Ishikawa (cell line): ENCODE measurements around the gene ARHGAP33.

Source experiments
- CEBPB ChIP-seq: IDR thresholded peaks from 2 replicates; pipeline ENCODE4 v1.6.1; 2012
- CREB1 ChIP-seq: IDR thresholded peaks from 2 replicates; pipeline ENCODE4 v1.6.1; 2012; ENCODE audit warnings: low read depth
- EGR1 ChIP-seq: IDR thresholded peaks from 2 replicates; pipeline ENCODE4 v1.6.1; 2012
- EP300 ChIP-seq: IDR thresholded peaks from 2 replicates; pipeline ENCODE4 v1.6.1; 2012; ENCODE audit warnings: borderline replicate concordance
- FOXM1 ChIP-seq: IDR thresholded peaks from 2 replicates; pipeline ENCODE4 v1.6.1; 2012; ENCODE audit warnings: low read depth, borderline replicate concordance
- MAX ChIP-seq: IDR thresholded peaks from 2 replicates; pipeline ENCODE4 v1.6.1; 2012
- NFIC ChIP-seq: IDR thresholded peaks from 2 replicates; pipeline ENCODE4 v1.6.1; 2012
- RAD21 ChIP-seq: IDR thresholded peaks from 2 replicates; pipeline ENCODE4 v1.6.1; 2012; ENCODE audit warnings: low read depth
- TAF1 ChIP-seq: IDR thresholded peaks from 2 replicates; pipeline ENCODE4 v1.6.1; 2012; ENCODE audit warnings: low read depth, mild to moderate bottlenecking
- TCF12 ChIP-seq: IDR thresholded peaks from 2 replicates; pipeline ENCODE4 v1.6.1; 2012; ENCODE audit warnings: low read depth
- TEAD4 ChIP-seq: IDR thresholded peaks from 2 replicates; pipeline ENCODE4 v1.6.1; 2012
- YY1 ChIP-seq: IDR thresholded peaks from 2 replicates; pipeline ENCODE4 v1.6.1; 2012; ENCODE audit warnings: low read depth
- ZBTB7A ChIP-seq: IDR thresholded peaks from 2 replicates; pipeline ENCODE4 v1.6.1; 2012; ENCODE audit warnings: low read depth
- TF ChIP-seq, protein P1 (sequence below): IDR thresholded peaks from 2 replicates; pipeline ENCODE4 v1.6.1; 2012
- TF ChIP-seq, protein P2 (sequence below): IDR thresholded peaks from 2 replicates; pipeline ENCODE4 v1.6.1; 2012; ENCODE audit warnings: low read depth, mild to moderate bottlenecking

The ARHGAP33 gene

DNA sequence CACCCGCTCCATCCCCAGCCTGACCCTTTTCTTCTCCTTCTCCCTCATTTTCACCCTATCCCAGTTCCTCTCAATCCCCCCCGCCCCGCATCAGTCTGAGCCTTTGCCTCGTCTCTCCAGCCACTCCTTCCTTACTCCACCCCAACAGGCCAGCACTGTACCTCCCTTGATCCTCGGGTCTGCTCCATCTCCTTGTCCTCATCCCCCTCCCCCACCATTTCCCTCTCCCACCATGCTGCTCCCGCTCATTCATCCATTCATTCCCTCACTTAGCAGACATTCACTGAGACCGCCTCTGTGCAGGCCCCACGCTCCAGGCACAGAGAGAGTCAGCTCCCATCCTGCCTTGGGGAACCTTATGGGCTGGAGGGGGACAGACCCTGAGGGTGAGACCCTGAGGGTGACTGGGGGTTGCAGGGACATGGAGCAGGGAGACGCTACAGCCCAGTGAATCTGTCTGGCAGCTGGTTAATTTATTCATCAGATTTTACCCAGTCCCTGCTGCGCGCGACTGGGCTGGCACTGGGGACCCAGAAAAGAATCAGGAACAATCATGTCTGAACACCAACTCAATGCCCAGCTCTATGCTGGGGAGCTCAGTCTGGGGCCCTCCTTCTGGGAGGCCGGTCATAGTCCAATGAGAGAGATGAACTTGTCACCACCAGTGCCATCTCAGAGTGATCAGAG lies 881 bp downstream of the ARHGAP33 start:
- TF ChIP-seq, protein P1, sequence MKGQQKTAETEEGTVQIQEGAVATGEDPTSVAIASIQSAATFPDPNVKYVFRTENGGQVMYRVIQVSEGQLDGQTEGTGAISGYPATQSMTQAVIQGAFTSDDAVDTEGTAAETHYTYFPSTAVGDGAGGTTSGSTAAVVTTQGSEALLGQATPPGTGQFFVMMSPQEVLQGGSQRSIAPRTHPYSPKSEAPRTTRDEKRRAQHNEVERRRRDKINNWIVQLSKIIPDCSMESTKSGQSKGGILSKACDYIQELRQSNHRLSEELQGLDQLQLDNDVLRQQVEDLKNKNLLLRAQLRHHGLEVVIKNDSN: no peak
- TF ChIP-seq ZBTB7A (no peak), FOXM1 (no peak), RAD21 (no peak)

- TF ChIP-seq ZBTB7A (no peak), RAD21 (no peak), EGR1 (no peak), NFIC (no peak), CEBPB (no peak), TCF12 (no peak), TEAD4 (no peak), CREB1 (no peak), TAF1 (no peak), FOXM1 (no peak), EP300 (no peak)
- TF ChIP-seq, protein P2, sequence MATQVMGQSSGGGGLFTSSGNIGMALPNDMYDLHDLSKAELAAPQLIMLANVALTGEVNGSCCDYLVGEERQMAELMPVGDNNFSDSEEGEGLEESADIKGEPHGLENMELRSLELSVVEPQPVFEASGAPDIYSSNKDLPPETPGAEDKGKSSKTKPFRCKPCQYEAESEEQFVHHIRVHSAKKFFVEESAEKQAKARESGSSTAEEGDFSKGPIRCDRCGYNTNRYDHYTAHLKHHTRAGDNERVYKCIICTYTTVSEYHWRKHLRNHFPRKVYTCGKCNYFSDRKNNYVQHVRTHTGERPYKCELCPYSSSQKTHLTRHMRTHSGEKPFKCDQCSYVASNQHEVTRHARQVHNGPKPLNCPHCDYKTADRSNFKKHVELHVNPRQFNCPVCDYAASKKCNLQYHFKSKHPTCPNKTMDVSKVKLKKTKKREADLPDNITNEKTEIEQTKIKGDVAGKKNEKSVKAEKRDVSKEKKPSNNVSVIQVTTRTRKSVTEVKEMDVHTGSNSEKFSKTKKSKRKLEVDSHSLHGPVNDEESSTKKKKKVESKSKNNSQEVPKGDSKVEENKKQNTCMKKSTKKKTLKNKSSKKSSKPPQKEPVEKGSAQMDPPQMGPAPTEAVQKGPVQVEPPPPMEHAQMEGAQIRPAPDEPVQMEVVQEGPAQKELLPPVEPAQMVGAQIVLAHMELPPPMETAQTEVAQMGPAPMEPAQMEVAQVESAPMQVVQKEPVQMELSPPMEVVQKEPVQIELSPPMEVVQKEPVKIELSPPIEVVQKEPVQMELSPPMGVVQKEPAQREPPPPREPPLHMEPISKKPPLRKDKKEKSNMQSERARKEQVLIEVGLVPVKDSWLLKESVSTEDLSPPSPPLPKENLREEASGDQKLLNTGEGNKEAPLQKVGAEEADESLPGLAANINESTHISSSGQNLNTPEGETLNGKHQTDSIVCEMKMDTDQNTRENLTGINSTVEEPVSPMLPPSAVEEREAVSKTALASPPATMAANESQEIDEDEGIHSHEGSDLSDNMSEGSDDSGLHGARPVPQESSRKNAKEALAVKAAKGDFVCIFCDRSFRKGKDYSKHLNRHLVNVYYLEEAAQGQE: no peak
Measured at GRCh38 chr19:35777086-35777841, 1.9 kb downstream of the ARHGAP33 start.

- TF ChIP-seq YY1 (no peak), TAF1 (no peak), TCF12 (no peak), MAX (no peak), CREB1 (no peak), CEBPB (no peak), EGR1 (no peak), EP300 (no peak), TEAD4 (no peak), ZBTB7A (no peak), RAD21 (no peak), FOXM1 (no peak), NFIC (no peak)
- TF ChIP-seq, protein P2: no peak
- TF ChIP-seq, protein P1: no peak
Measured at GRCh38 chr19:35777961-35778360, 2.6 kb downstream of the ARHGAP33 start.

GRCh38 chr19:35779033-35779432 lies 3.7 kb downstream of the ARHGAP33 start:
- TF ChIP-seq YY1: no peak
- no peak for TF ChIP-seq TEAD4
- TF ChIP-seq EP300: no peak
- TF ChIP-seq TAF1: no peak
- no peak for TF ChIP-seq CREB1
- TF ChIP-seq TCF12: no peak
- TF ChIP-seq, protein P2: no peak
- no peak for TF ChIP-seq CEBPB
